Immature natural killer cell (primary cell): ENCODE results near the gene ATG101. TPM values are rescaled to one million over a fixed set of nuclear protein-coding genes. Genes with fewer than 3 reads are reported as not detected.
A peak's percentile ranks its signal among the peaks of the same experiment; 100 is the strongest.

Experiments
- DNase-seq, 3 donors: peaks; one replicate each; pipeline ENCODE4 v3.0.0; 2022; ENCODE audit warnings: mixed read lengths in 1 of 3
- H3K27ac Mint-ChIP-seq, 6 donors: one replicate each; pipeline ENCODE4 v1.8.0; 2020; ENCODE audit warnings: mixed read lengths in 6 of 6, mild to moderate bottlenecking in 5 of 6, inconsistent platforms in 4 of 6, moderate library complexity in 3 of 6
- H3K27me3 Mint-ChIP-seq, 3 donors: one replicate each; pipeline ENCODE4 v1.8.0; 2020 to 2021; ENCODE audit warnings: low read depth in 3 of 3, mild to moderate bottlenecking in 3 of 3, mixed read lengths in 3 of 3, moderate library complexity in 3 of 3, inconsistent platforms in 1 of 3
- H3K36me3 Mint-ChIP-seq, 3 donors: one replicate each; pipeline ENCODE4 v1.8.0; 2020; ENCODE audit warnings: mixed read lengths in 3 of 3, inconsistent platforms in 2 of 3, mild to moderate bottlenecking in 2 of 3
- H3K4me1 Mint-ChIP-seq, 2 donors: one replicate each; pipeline ENCODE4 v1.8.0; 2020; ENCODE audit warnings: inconsistent platforms in 2 of 2, mild to moderate bottlenecking in 2 of 2, mixed read lengths in 2 of 2, moderate library complexity in 1 of 2
- H3K4me3 Mint-ChIP-seq, 5 donors: one replicate each; pipeline ENCODE4 v1.8.0; 2020; ENCODE audit warnings: mild to moderate bottlenecking in 5 of 5, mixed read lengths in 5 of 5, inconsistent platforms in 3 of 5, moderate library complexity in 3 of 5
- H3K9me3 Mint-ChIP-seq, 6 donors: one replicate each; pipeline ENCODE4 v1.8.0; 2020; ENCODE audit warnings: mild to moderate bottlenecking in 6 of 6, mixed read lengths in 6 of 6, inconsistent platforms in 4 of 6, moderate library complexity in 3 of 6
- polyA plus RNA-seq, 3 donors: library from polyadenylated mRNA; unstranded; fragments of 300-500 nt; fragmentation: Illumina TruSeq; gene quantifications; one replicate each; pipeline ENCODE4 v1.2.3, GENCODE V29; 2021

ATG101 gene
- polyA plus RNA-seq, 3 donors from 2014 or later = 25.8 to 50.8 (median 32.2) TPM

- Mint-ChIP-seq H3K4me3 (no peak overlapping the region), H3K4me1 (no peaks in the 10 kb centered on the region), H3K27me3 (peaks cover 0 to 4% (median 4%) of the 10 kb centered on the region in 3 donors), H3K9me3 (no peaks in the 10 kb centered on the region), H3K36me3 (peaks cover 5 to 7% (median 5%) of the 10 kb centered on the region in 3 donors), H3K27ac (no peak overlapping the region)
- no peak for DNase-seq
Measured at GRCh38 chr12:52082669-52082987, 12.8 kb downstream of the ATG101 start.

DNA sequence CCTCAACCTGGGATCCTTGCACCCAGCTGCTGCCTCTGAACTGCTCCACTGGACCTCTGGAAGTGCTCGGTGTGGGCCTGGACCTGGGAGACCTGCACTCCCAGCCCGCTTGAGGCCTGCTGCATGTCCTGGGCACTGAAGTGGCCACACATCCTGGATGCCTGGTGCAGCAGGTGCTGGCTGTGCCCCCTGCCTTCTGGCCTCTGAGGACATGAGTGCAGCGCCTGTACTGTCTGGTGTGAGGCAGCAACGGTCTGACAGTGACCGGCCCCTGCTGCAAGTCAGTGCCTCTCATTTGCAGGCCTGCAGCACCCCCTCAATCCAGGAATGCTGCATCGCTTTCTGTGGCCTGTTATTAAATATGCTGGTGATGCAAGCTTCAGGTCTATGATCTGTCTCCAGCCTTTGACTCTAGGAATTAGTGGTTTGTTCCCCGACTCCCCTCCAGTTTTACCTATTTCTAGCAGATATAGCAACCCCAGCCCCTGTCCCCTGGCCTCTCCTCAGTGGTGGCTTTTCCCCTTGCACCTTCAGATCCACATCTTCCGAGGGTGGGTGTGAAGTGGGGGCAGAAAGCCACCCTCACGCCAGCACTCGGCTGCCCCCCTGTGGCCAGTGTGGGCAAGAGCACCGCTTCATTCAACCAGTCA, 13.3 kb downstream of the ATG101 start:
- H3K36me3 Mint-ChIP-seq = peaks cover under 1 to 3% (median under 1%) of the 10 kb centered on the region in 3 donors
- peaks cover 0 to 4% (median 4%) of the 10 kb centered on the region in 3 donors for H3K27me3 Mint-ChIP-seq
- no peaks in the 10 kb centered on the region for H3K4me1 Mint-ChIP-seq
- H3K27ac Mint-ChIP-seq = peak overlapping the region in 2 of 6 donors; percentile 10 to 79
- no peaks in the 10 kb centered on the region for H3K9me3 Mint-ChIP-seq
- peak; percentile 61 to 64 (median 62) for DNase-seq
- no peak overlapping the region for H3K4me3 Mint-ChIP-seq

DNA sequence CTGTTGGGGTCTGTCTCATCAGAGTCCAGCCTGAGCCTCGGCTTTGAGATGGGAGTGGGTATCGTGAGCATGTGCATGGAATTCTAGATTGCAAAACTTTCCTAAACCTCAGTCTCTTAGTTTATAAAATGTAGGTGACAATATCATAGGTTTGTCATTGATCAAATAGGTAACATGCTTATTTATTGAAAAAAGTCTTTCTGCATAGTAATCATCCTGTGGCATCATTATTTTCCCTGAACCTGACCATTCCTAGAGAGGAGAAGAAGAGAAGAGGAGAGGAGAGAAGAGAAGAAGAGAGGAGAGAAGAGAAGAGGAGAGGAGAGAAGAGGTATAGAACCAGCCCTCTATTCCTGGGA, 13.8 kb downstream of the ATG101 start:
- Mint-ChIP-seq H3K36me3 (peaks cover 0 to 3% (median 0%) of the 10 kb centered on the region in 3 donors), H3K27ac (no peak overlapping the region), H3K4me1 (no peaks in the 10 kb centered on the region), H3K4me3 (no peak overlapping the region), H3K27me3 (peaks cover 0 to 5% (median 4%) of the 10 kb centered on the region in 3 donors), H3K9me3 (no peaks in the 10 kb centered on the region)
- no peak for DNase-seq

- no peak overlapping the region for H3K27ac Mint-ChIP-seq
- no peak overlapping the region for H3K4me3 Mint-ChIP-seq
- H3K9me3 Mint-ChIP-seq = no peaks in the 10 kb centered on the region
- peaks cover under 1 to 8% (median 4%) of the 10 kb centered on the region in 3 donors for H3K27me3 Mint-ChIP-seq
- H3K4me1 Mint-ChIP-seq = no peaks in the 10 kb centered on the region
- DNase-seq = no peak
- H3K36me3 Mint-ChIP-seq = peaks cover 0 to 3% (median 0%) of the 10 kb centered on the region in 3 donors
Measured at GRCh38 chr12:52084491-52085231, 14.9 kb downstream of the ATG101 start.

- Mint-ChIP-seq H3K27me3 (peaks cover 2 to 10% (median 8%) of the 10 kb centered on the region in 3 donors), H3K9me3 (no peaks in the 10 kb centered on the region), H3K4me3 (no peak overlapping the region), H3K36me3 (peaks cover 0 to 3% (median 0%) of the 10 kb centered on the region in 3 donors), H3K4me1 (no peaks in the 10 kb centered on the region), H3K27ac (no peak overlapping the region)
- no peak for DNase-seq
Measured at GRCh38 chr12:52085682-52086180, 16.0 kb downstream of the ATG101 start.

- Mint-ChIP-seq H3K9me3 (no peaks in the 10 kb centered on the region), H3K27ac (no peak overlapping the region), H3K36me3 (peaks cover 0 to 3% (median 0%) of the 10 kb centered on the region in 3 donors), H3K4me1 (no peaks in the 10 kb centered on the region), H3K4me3 (no peak overlapping the region), H3K27me3 (peaks cover 5 to 11% (median 8%) of the 10 kb centered on the region in 3 donors)
- DNase-seq = no peak
Measured at GRCh38 chr12:52086366-52086765, 16.6 kb downstream of the ATG101 start.

GRCh38 chr12:52086944-52087835, 17.4 kb downstream of the ATG101 start:
- Mint-ChIP-seq H3K27me3 (peaks cover 5 to 11% (median 8%) of the 10 kb centered on the region in 3 donors), H3K27ac (no peak overlapping the region), H3K4me1 (no peaks in the 10 kb centered on the region), H3K36me3 (peaks cover 0 to 3% (median 0%) of the 10 kb centered on the region in 3 donors), H3K4me3 (no peak overlapping the region), H3K9me3 (no peaks in the 10 kb centered on the region)
- DNase-seq = no peak

DNA sequence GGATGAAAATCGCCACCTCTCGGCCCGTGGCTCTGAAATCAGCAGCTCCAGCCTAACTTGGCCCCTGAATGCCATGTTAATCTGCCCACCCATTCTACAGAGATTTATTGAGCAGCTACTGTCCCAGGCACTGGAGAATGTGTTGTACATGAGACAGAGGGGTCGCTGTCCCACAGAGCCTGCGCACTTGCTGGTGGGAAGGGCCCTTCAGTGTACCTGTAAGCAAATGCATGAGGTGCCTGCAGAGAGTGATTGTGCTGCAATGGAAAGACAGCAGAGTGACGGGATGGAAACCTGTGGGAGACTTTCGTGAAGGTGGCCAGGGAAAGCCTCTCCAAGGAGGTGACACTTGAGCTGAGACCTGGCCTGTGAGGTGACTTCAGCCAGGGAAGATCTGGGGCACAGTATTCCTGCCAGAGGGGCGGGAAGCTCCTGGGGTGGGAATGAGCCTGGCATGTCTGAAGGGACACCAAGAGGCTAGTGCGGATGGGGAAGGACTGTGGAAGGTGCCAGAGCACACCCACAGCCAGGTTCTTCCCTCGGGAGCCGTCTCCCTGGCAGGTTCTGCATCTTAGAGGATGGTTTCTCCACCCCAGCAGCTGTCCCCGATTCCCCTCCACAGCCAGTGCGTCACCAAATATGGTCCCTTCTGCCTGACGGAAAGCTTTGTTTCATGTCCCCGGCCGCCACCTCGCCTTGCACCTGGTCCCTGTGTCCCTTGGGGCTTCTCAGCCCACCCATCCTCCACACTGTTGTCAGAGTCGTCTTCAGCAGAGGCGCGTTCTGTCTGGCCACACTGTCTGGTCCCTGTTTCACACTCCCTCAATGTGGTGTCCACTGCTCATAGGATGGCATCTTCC, 18.4 kb downstream of the ATG101 start:
- H3K4me1 Mint-ChIP-seq = no peaks in the 10 kb centered on the region
- H3K4me3 Mint-ChIP-seq = no peak overlapping the region
- peaks cover 0 to 3% (median 0%) of the 10 kb centered on the region in 3 donors for H3K36me3 Mint-ChIP-seq
- no peak overlapping the region for H3K27ac Mint-ChIP-seq
- H3K27me3 Mint-ChIP-seq = peaks cover 5 to 11% (median 8%) of the 10 kb centered on the region in 3 donors
- no peak for DNase-seq
- no peaks in the 10 kb centered on the region for H3K9me3 Mint-ChIP-seq

GRCh38 chr12:52089491-52089890, 19.7 kb downstream of the ATG101 start:
- H3K27me3 Mint-ChIP-seq = peaks cover 7 to 11% (median 7%) of the 10 kb centered on the region in 3 donors

GRCh38 chr12:52090291-52090690, 20.5 kb downstream of the ATG101 start:
- Mint-ChIP-seq H3K27me3 (peaks cover 7 to 11% (median 9%) of the 10 kb centered on the region in 3 donors), H3K27ac (no peak overlapping the region), H3K4me1 (no peaks in the 10 kb centered on the region), H3K4me3 (no peak overlapping the region), H3K9me3 (no peaks in the 10 kb centered on the region), H3K36me3 (peaks cover 0 to 3% (median 0%) of the 10 kb centered on the region in 3 donors)
- no peak for DNase-seq

More at GRCh38 chr12:52089491-52089890, 19.7 kb downstream of the ATG101 start:
- Mint-ChIP-seq H3K4me1 (no peaks in the 10 kb centered on the region), H3K4me3 (no peak overlapping the region), H3K36me3 (peaks cover 0 to 3% (median 0%) of the 10 kb centered on the region in 3 donors), H3K27ac (no peak overlapping the region), H3K9me3 (no peaks in the 10 kb centered on the region)
- no peak for DNase-seq

DNA sequence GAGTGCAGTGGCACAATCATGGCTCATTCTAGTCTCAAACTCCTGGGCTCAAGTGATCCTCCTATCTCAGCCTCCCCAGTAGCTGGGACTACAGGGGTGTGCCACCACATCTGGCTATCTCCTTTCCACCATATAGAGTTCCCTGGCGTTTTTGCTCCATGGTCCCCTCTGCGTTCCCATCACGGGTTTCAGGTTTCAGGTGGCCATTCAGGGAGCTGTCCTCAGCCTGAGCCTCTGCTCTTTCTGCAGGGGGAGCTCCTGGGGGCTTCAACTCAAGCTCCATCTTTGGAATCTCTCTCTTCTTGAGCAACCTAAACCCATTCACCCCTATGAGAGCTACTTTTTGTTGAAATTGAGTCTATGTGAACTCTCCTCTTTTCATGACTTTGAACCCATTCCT, 21.3 kb downstream of the ATG101 start:
- peaks cover 0 to 3% (median 0%) of the 10 kb centered on the region in 3 donors for H3K36me3 Mint-ChIP-seq
- DNase-seq = no peak
- H3K4me1 Mint-ChIP-seq = no peaks in the 10 kb centered on the region
- peaks cover 7 to 11% (median 9%) of the 10 kb centered on the region in 3 donors for H3K27me3 Mint-ChIP-seq
- no peak overlapping the region for H3K27ac Mint-ChIP-seq
- H3K4me3 Mint-ChIP-seq = no peak overlapping the region
- no peaks in the 10 kb centered on the region for H3K9me3 Mint-ChIP-seq

GRCh38 chr12:52091869-52092268, 22.1 kb downstream of the ATG101 start:
- Mint-ChIP-seq H3K36me3 (peaks cover 0 to 3% (median 0%) of the 10 kb centered on the region in 3 donors), H3K9me3 (no peaks in the 10 kb centered on the region), H3K4me3 (no peak overlapping the region), H3K4me1 (no peaks in the 10 kb centered on the region), H3K27me3 (peaks cover 7 to 9% (median 7%) of the 10 kb centered on the region in 3 donors), H3K27ac (no peak overlapping the region)
- DNase-seq = no peak

- H3K27ac Mint-ChIP-seq = no peak overlapping the region
- H3K27me3 Mint-ChIP-seq = peaks cover 7 to 9% (median 9%) of the 10 kb centered on the region in 3 donors
- H3K4me3 Mint-ChIP-seq = no peak overlapping the region
- H3K4me1 Mint-ChIP-seq = no peaks in the 10 kb centered on the region
- H3K9me3 Mint-ChIP-seq = no peaks in the 10 kb centered on the region
- no peaks in the 10 kb centered on the region for H3K36me3 Mint-ChIP-seq
- DNase-seq = no peak
Measured at GRCh38 chr12:52093346-52093745, 23.6 kb downstream of the ATG101 start.
